Hepatocyte (in vitro differentiated cells): ENCODE results near the gene HIC2. TPM values are rescaled to one million over a fixed set of nuclear protein-coding genes. Genes with fewer than 3 reads are reported as not detected.
"Not testable (repeated sequence)": the region's sequence is repeated elsewhere in the genome, so short reads cannot be mapped to it uniquely, and the experiment has no call there.

Experiments
- DNase-seq: peaks from one replicate; pipeline ENCODE4 v3.0.0-alpha.2; 2016; ENCODE audit warnings: low spot score
- H2AFZ ChIP-seq: fragments of 200-600 bp; sonication (generic); 2 replicates; pipeline ENCODE4 v1.6.0; 2016; ENCODE audit warnings: antibody characterized with exemption, mild to moderate bottlenecking
- H3K27ac ChIP-seq: fragments of 200-600 bp; sonication (generic); 2 replicates; pipeline ENCODE4 v1.5.1; 2016; ENCODE audit warnings: mild to moderate bottlenecking
- H3K27me3 ChIP-seq: fragments of 200-600 bp; sonication (generic); 2 replicates; pipeline ENCODE4 v1.6.1; 2016
- H3K36me3 ChIP-seq: fragments of 200-600 bp; sonication (generic); replicated peaks from 2 replicates; pipeline ENCODE4 v1.5.1; 2016; ENCODE audit warnings: low read depth; ENCODE audit not compliant: insufficient read depth
- H3K4me1 ChIP-seq: fragments of 200-600 bp; sonication (generic); 2 replicates; pipeline ENCODE4 v1.5.1; 2016; ENCODE audit warnings: mild to moderate bottlenecking, moderate library complexity; ENCODE audit not compliant: insufficient read depth
- H3K4me2 ChIP-seq: fragments of 200-600 bp; sonication (generic); 2 replicates; pipeline ENCODE4 v1.6.0; 2016
- H3K4me3 ChIP-seq: fragments of 200-600 bp; sonication (generic); 2 replicates; pipeline ENCODE4 v1.5.1; 2016; ENCODE audit warnings: mild to moderate bottlenecking
- H3K79me2 ChIP-seq: fragments of 200-600 bp; sonication (generic); 2 replicates; pipeline ENCODE4 v1.6.0; 2017; ENCODE audit warnings: mild to moderate bottlenecking
- H3K9me2 ChIP-seq: fragments of 200-600 bp; sonication (generic); replicated peaks from 2 replicates; pipeline ENCODE4 v1.6.0; 2017; ENCODE audit warnings: mild to moderate bottlenecking; ENCODE audit not compliant: insufficient read depth
- H3K9me3 ChIP-seq: fragments of 200-600 bp; sonication (generic); 2 replicates; pipeline ENCODE4 v1.5.1; 2016; ENCODE audit warnings: low read depth, mild to moderate bottlenecking
- H4K20me1 ChIP-seq: fragments of 200-600 bp; sonication (generic); 2 replicates; pipeline ENCODE4 v1.6.0; 2016; ENCODE audit warnings: mild to moderate bottlenecking; ENCODE audit not compliant: insufficient read depth, poor library complexity, severe bottlenecking
- WGBS: methylation state at CpG from one replicate; pipeline ENCODE4 v1.1.6; 2016; ENCODE audit warnings: low lambda C conversion rate; ENCODE audit errors: missing lambda C conversion rate; 5-methylcytosine and 5-hydroxymethylcytosine counted together
- polyA plus RNA-seq: library from polyadenylated mRNA; unstranded; fragments of >200 nt; fragmentation: Nextera tagmentation; extraction: Ambion mirVana; gene quantifications from 2 replicates; pipeline ENCODE4 v1.2.1, GENCODE V29; 2016
- total RNA-seq: library from RNA; depleted of rRNA; stranded (reverse); fragments of >200 nt; gene quantifications from 2 replicates; pipeline ENCODE4 v1.2.3, GENCODE V29; 2014

HIC2 gene
- total and polyA plus RNA-seq, 2 experiments from 2014 or later = 11.4 to 21.2 TPM

GRCh38 chr22:21394613-21395012, 22.6 kb upstream of the HIC2 start:
- H3K27me3 ChIP-seq, H3K4me2 ChIP-seq, H4K20me1 ChIP-seq, DNase-seq, H3K36me3 ChIP-seq, H2AFZ ChIP-seq, H3K4me3 ChIP-seq, H3K79me2 ChIP-seq, H3K9me3 ChIP-seq, H3K27ac ChIP-seq, H3K4me1 ChIP-seq, H3K9me2 ChIP-seq: not testable (repeated sequence)
- WGBS = no CpG with 5 or more reads among the region's 7 CpGs

- whole genome bisulfite sequencing = no CpG with 5 or more reads among the region's 21 CpGs
Observed at GRCh38 chr22:21401197-21401969, 15.8 kb upstream of the HIC2 start.

DNA sequence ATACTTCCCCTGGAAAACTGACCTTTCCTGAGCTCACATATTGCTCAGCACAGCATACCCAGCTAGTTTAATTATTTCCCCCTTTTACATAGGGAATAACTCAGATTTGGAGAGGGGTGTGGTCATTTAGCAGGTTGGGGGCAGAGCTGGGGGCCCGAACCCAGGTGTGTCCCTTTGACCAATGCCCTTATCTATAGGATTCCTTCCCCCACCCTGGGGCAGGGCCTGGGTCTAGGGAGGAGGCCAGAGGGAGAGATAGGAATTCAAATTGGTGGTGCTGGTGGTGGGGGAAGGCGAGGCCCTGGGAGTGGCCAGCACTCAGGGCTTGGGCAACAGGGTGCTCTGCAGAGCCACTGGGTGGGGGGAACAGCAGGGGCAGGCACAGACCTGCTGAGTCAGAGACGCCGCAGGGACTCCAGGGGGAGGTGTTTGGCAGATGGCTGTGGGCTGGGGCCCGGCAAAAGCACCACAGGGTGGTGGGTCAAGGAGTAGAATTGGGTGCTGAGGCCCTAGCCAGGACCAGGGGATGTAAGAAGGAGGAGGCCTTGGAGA, 14.3 kb upstream of the HIC2 start:
- not testable (repeated sequence) for H3K79me2 ChIP-seq, H3K27me3 ChIP-seq
- WGBS = 22% methylated on average over 1 of the region's 5 CpGs

More at GRCh38 chr22:21401197-21401969, 15.8 kb upstream of the HIC2 start:
- H3K4me2 ChIP-seq, H3K36me3 ChIP-seq, DNase-seq, H3K79me2 ChIP-seq, H3K4me3 ChIP-seq, H2AFZ ChIP-seq, H3K4me1 ChIP-seq, H4K20me1 ChIP-seq, H3K27ac ChIP-seq, H3K9me2 ChIP-seq, H3K27me3 ChIP-seq, H3K9me3 ChIP-seq: not testable (repeated sequence)

DNA sequence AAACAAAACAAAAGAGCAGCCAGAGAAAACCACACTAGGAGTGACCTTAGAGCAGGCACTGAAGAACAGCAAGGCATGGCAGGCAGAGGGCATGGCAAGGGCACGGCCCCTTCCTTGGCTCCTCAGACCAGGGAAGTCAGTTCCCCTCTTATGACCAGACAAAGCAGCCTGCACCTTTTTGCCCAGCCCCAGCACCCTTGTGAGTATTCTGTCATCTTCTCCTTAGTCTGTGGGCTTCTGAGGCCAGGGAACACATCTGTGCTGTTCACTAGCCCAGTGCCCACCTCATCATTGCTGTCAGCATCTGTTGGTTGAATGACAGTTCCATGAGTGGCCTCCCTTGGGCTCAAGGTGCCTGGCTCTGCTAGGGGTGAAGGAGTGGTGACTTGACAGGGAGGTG, 10.0 kb upstream of the HIC2 start:
- H3K4me1 ChIP-seq, H3K9me3 ChIP-seq, H3K36me3 ChIP-seq, DNase-seq, H4K20me1 ChIP-seq, H2AFZ ChIP-seq, H3K4me3 ChIP-seq, H3K79me2 ChIP-seq, H3K27ac ChIP-seq, H3K27me3 ChIP-seq, H3K9me2 ChIP-seq, H3K4me2 ChIP-seq: not testable (repeated sequence)
- 100% methylated on average over 1 of the region's 1 CpG for WGBS

More for the DNA sequence above, 14.3 kb upstream of the HIC2 start:
- not testable (repeated sequence) for H3K9me3 ChIP-seq, H3K4me3 ChIP-seq, DNase-seq, H3K4me1 ChIP-seq, H3K27ac ChIP-seq, H2AFZ ChIP-seq, H3K36me3 ChIP-seq, H3K4me2 ChIP-seq, H4K20me1 ChIP-seq, H3K9me2 ChIP-seq

GRCh38 chr22:21407792-21408191, 9.4 kb upstream of the HIC2 start:
- H3K79me2 ChIP-seq, H4K20me1 ChIP-seq, H3K36me3 ChIP-seq, H3K4me1 ChIP-seq, H3K9me3 ChIP-seq, H3K27ac ChIP-seq, H3K4me3 ChIP-seq, DNase-seq, H3K9me2 ChIP-seq, H2AFZ ChIP-seq, H3K27me3 ChIP-seq, H3K4me2 ChIP-seq: not testable (repeated sequence)
- 71% methylated on average over 1 of the region's 4 CpGs for WGBS

- H3K27me3 ChIP-seq, H2AFZ ChIP-seq, H3K79me2 ChIP-seq, H3K9me2 ChIP-seq, DNase-seq, H3K4me1 ChIP-seq, H3K4me3 ChIP-seq, H4K20me1 ChIP-seq, H3K27ac ChIP-seq, H3K9me3 ChIP-seq, H3K36me3 ChIP-seq: not testable (repeated sequence)
- 17% methylated on average over 10 of the region's 25 CpGs for WGBS
- peak overlapping the region; percentile 62 for H3K4me2 ChIP-seq
Observed at GRCh38 chr22:21416375-21416774, 796 bp upstream of the HIC2 start.

DNA sequence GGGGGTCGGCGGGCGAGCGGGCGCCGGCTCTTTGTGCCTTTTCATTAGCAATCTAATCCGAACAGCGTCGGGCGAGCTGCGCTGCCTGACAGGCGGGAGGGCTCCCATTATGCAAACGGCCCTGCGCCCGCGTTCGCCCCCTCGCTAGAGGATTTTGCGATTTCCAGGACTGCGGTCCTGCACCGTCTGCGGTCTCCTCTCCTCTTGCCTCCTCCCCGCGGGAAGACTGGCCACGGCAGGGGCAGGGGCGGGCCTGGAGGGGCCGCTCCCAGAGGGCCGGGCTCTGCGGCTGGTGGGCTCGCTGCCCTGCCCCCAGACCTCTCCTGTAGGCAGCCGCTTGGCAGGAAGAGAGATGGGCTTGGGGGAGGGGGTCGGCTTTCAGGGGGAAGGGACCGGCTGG, 682 bp downstream of the HIC2 start:
- not testable (repeated sequence) for H3K4me1 ChIP-seq, H3K9me2 ChIP-seq, H3K79me2 ChIP-seq, H4K20me1 ChIP-seq, DNase-seq, H3K9me3 ChIP-seq, H3K36me3 ChIP-seq, H2AFZ ChIP-seq, H3K4me3 ChIP-seq, H3K27me3 ChIP-seq
- Histone ChIP-seq H3K4me2 (peak overlapping the region; percentile 72), H3K27ac (peak overlapping the region; percentile 74)
- 2% methylated on average over 14 of the region's 33 CpGs for WGBS

GRCh38 chr22:21418974-21419638, 1.9 kb downstream of the HIC2 start:
- not testable (repeated sequence) for H3K4me3 ChIP-seq, H4K20me1 ChIP-seq, DNase-seq, H3K27me3 ChIP-seq, H3K79me2 ChIP-seq, H3K36me3 ChIP-seq, H3K4me1 ChIP-seq, H3K9me2 ChIP-seq, H2AFZ ChIP-seq, H3K9me3 ChIP-seq
- H3K27ac ChIP-seq = peak overlapping the region; percentile 83
- WGBS = 39% methylated on average over 5 of the region's 15 CpGs
- peak overlapping the region; percentile 81 for H3K4me2 ChIP-seq
